HFF-Myc (cell line): Measurements from ENCODE around the gene SAE1.
"Not testable (repeated sequence)": the region's sequence is repeated elsewhere in the genome, so short reads cannot be mapped to it uniquely, and the experiment has no call there.

Experiments
- DNase-seq: peaks from one replicate; pipeline ENCODE4 v3.0.0-alpha.2; 2011; ENCODE audit warnings: low read depth; ENCODE audit errors: extremely low read depth
- H3K4me3 ChIP-seq: replicated peaks from 2 replicates; pipeline ENCODE4 v1.5.1; 2011; ENCODE audit warnings: low read depth, mild to moderate bottlenecking, control low read depth, low read length
- TF ChIP-seq, protein P1 (sequence below): IDR thresholded peaks from 2 replicates; pipeline ENCODE4 v1.5.1; 2012; ENCODE audit warnings: mild to moderate bottlenecking, low read depth, low read length, control low read depth; ENCODE audit errors: missing control alignments

SAE1 gene

DNA sequence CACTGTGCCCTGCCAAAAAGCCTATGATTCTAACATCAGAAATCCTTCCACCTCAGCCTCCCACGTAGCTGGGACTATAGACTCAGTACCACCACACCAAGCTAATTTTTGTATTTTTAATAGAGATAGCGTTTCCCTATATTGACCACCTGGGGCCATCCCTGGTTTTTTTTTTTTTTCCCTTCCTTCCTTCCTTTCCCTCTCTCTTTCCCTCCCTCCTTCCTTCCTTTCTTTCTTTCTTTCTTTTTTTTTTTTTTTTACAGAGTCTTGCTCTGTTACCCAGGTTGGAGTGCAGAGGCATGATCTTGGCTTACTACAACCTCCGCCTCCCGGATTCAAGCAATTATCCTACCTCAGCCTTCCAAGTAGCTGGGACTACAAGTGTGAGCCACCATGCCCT, 1.1 kb upstream of the SAE1 start:
- no peak for DNase-seq
- H3K4me3 ChIP-seq, result no peak overlapping the region
- TF ChIP-seq, protein P1, sequence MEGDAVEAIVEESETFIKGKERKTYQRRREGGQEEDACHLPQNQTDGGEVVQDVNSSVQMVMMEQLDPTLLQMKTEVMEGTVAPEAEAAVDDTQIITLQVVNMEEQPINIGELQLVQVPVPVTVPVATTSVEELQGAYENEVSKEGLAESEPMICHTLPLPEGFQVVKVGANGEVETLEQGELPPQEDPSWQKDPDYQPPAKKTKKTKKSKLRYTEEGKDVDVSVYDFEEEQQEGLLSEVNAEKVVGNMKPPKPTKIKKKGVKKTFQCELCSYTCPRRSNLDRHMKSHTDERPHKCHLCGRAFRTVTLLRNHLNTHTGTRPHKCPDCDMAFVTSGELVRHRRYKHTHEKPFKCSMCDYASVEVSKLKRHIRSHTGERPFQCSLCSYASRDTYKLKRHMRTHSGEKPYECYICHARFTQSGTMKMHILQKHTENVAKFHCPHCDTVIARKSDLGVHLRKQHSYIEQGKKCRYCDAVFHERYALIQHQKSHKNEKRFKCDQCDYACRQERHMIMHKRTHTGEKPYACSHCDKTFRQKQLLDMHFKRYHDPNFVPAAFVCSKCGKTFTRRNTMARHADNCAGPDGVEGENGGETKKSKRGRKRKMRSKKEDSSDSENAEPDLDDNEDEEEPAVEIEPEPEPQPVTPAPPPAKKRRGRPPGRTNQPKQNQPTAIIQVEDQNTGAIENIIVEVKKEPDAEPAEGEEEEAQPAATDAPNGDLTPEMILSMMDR, result no peak

DNA sequence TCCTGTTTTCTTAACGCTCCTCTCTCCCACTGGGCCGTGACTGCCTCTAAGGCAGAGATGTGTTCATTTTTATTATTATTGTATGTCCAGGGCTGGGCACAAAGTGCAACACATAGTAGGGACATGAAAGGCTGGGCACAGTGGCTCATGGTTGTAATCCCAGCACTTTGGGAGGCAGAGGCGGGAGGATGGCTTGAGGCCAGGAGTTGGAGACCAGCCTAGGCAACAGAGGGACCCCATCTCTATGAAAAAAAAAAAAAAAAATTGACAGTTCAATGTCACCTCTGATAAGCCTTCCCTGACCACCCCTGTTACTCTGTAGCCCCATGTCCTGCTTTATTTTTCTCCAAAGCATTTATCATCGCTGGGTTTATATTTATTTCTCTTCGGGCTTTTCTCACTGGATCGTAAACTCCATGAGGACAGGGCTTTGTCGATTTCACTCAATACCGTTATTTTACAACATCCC, 481 bp upstream of the SAE1 start:
- no peak for DNase-seq
- TF ChIP-seq, protein P1, result no peak
- no peak overlapping the region; the same call in 1 of the 2 replicates for H3K4me3 ChIP-seq

DNA sequence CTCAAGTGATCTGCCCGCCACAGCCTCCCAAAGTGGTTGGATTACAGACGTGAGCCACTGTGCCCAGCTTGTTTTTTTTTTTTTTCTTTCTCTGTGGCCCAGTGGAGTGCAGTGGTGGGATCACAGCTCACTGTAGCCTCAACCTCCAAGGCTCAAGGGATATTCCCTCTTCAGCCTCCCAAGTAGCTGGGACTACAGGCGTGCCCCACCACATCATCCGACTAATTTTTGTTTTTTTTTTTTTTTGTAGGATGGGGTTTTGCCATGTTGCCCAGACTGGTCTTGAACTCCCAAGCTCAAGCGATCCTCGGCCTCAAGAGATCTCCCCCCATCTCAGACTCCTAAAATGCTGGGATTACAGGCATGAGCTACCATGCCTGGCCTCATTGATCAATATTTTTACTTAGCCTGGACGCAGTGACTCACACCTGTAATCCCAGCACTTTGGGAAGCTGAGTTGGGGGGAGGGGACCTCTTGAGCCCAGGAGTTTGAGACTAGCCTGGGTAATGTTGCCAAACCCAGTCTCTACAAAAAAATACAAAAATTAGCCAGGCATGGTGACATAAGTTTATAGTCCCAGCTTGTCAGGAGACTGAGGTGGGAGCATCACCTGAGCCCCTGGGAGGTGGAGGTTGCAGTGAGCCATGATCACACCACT, 1.7 kb downstream of the SAE1 start:
- H3K4me3 ChIP-seq, result peak overlapping the region; percentile 94
- TF ChIP-seq, protein P1, result no peak
- DNase-seq, result no peak

DNA sequence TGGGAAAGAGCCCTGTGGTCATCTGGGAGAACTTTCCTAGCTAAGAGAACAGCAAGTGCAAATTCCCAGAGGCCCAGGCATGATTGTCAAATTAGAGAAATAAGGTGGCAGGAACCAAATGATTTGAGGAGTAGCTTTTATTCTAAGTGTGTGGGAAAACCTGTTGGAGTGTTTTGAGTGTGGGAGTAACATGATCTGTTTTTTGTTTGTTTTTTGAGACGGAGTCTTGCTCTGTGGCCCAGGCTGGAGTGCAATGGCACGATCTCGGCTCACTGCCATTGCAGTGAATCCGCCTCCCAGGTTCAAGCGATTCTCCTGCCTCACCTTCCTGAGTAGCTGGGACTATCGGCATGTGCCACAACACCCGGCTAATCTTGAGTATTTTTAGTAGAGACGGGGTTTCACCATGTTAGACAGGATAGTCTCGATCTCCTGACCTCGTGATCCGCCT, 2.4 kb downstream of the SAE1 start:
- DNase-seq, result no peak
- H3K4me3 ChIP-seq, result peak overlapping the region; percentile 94
- TF ChIP-seq, protein P1, result no peak

DNA sequence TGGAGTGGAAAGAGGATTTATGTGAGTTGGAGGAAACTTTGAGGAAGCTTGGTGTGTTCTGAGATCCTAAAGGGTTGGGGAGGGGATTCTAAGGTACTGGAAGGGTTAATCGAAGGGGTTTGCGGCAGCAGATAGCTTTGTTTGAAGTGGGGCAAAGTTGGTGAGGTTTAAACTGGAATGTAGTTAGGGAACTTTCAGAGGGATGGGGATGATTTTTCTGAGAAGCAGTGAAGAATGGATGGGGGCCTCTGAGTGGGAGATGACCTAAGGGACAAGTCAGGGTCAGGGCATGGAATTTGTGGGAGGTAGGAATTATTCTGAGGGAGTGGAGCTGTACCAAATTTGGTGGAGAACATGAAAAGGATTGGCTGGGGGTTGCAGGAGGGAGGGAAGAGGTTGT, 3.9 kb downstream of the SAE1 start:
- DNase-seq, result no peak
- no peak overlapping the region for H3K4me3 ChIP-seq
- TF ChIP-seq, protein P1, result no peak

DNA sequence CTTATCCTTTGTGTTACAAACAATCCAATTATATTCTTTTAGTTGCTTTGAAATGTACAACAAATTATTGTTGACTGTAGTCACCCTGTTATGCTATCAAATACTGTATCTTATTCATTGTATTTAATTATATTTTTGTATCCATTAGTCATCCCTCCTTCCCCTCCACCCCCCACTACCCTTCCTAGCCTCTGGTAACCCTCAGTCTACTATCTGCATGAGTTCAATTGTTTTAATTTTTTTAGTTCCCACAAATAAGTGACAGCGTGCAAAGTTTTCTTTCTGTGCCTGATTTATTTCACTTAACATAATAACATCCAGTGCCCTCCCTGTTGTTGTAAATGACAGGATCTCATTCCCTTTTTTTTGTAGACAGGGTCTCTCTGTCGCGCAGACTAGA, 4.5 kb downstream of the SAE1 start:
- TF ChIP-seq, protein P1, result no peak
- H3K4me3 ChIP-seq, result no peak overlapping the region

DNA sequence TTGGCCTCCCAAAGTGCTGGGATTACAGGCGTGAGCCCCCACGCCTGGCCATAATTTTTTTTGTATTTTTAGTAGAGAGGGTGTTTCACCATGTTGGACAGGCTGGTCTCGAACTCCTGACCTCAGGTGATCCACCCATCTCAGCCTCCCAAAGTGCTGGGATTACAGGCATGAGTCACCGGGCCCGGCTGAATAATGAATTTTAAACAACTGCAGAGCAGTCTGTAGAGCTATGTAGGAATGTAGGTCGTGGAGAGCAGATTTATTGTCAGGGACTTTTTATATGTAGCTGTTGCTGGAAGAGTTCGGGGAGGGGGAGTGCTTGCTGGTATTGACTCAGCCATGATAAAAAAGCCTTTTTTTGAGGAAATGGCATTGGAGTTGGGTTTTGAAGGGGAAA, 10.6 kb downstream of the SAE1 start:
- DNase-seq, H3K4me3 ChIP-seq: not testable (repeated sequence)

More for the DNA sequence above, 4.5 kb downstream of the SAE1 start:
- no peak for DNase-seq
